Stimulated activated naive CD4-positive, alpha-beta T cell (primary cell): ENCODE results near the gene ARIH2.
"Not testable (repeated sequence)": the region's sequence is repeated elsewhere in the genome, so short reads cannot be mapped to it uniquely, and the experiment has no call there.

ENCODE experiments used
- DNase-seq, 6 experiments: peaks; one replicate each; lab custom pipeline; 2025; lab: John Stamatoyannopoulos, UW

ARIH2 gene

GRCh38 chr3:48918388-48919214, at the start of gene ARIH2:
ARIH2 (plus strand) TSS chr3:48918842; CDS start chr3:48927559, 8,717 bp downstream.
- DNase-seq = peak; percentile 79 to 92 (median 86)

- no peak for DNase-seq
Observed at GRCh38 chr3:48877671-48878070, 41.0 kb upstream of the ARIH2 start.

- no peak for DNase-seq
Observed at GRCh38 chr3:48879307-48879993, 39.2 kb upstream of the ARIH2 start.

GRCh38 chr3:48879994-48880377, 38.7 kb upstream of the ARIH2 start:
- DNase-seq = no peak

- DNase-seq = no peak
Observed at GRCh38 chr3:48881006-48881405, 37.6 kb upstream of the ARIH2 start.

GRCh38 chr3:48881652-48882114, 37.0 kb upstream of the ARIH2 start:
- DNase-seq = no peak

GRCh38 chr3:48885753-48886152, 32.9 kb upstream of the ARIH2 start:
- DNase-seq = no peak

GRCh38 chr3:48891606-48892005, 27.0 kb upstream of the ARIH2 start:
- no peak for DNase-seq

- no peak for DNase-seq
Observed at GRCh38 chr3:48894516-48894915, 24.1 kb upstream of the ARIH2 start.

GRCh38 chr3:48896936-48897335, 21.7 kb upstream of the ARIH2 start:
- DNase-seq = no peak

GRCh38 chr3:48897460-48898376, 20.9 kb upstream of the ARIH2 start:
- DNase-seq = no peak

GRCh38 chr3:48898383-48899234, 20.0 kb upstream of the ARIH2 start, which contains the start of gene SLC25A20:
SLC25A20 (minus strand) TSS chr3:48898882; CDS start chr3:48898794, 88 bp downstream.
- peak; percentile 74 to 84 (median 80) for DNase-seq

- peak in 3 of 6 experiments; percentile 8 to 56 (median 55) for DNase-seq
Observed at GRCh38 chr3:48899273-48899672, 19.4 kb upstream of the ARIH2 start.

GRCh38 chr3:48907026-48907425, 11.6 kb upstream of the ARIH2 start:
- not testable (repeated sequence) for DNase-seq

GRCh38 chr3:48915296-48915695, 3.3 kb upstream of the ARIH2 start:
- no peak for DNase-seq

- peak; percentile 11 to 74 (median 53) for DNase-seq
Observed at GRCh38 chr3:48919215-48920138, 835 bp downstream of the ARIH2 start.

GRCh38 chr3:48926425-48927392, 8.1 kb downstream of the ARIH2 start:
- DNase-seq = no peak

GRCh38 chr3:48927928-48928327, 9.3 kb downstream of the ARIH2 start:
- no peak for DNase-seq

- DNase-seq = no peak
Observed at GRCh38 chr3:48928679-48929078, 10.0 kb downstream of the ARIH2 start.
